PC-3 (cell line): Measurements from ENCODE around the gene JAZF1. TPM values are rescaled to one million over a fixed set of nuclear protein-coding genes. Genes with fewer than 3 reads are reported as not detected.

Source experiments
- ATAC-seq: fragments of 200-7000 bp; cut with Tn5 transposase; 2 replicates; pipeline ENCODE4 v1.9.1; 2020; ENCODE audit warnings: mild to moderate bottlenecking, moderate library complexity
- BruUV-seq: library from RNA; stranded (reverse); fragments of 400-500 nt; replicated peaks from 2 replicates; lab custom pipeline; 2021; lab: Mats Ljungman, UMichigan
- CTCF ChIA-PET: fragments of 300-600 bp; sonication (Branson Sonifier 250); formaldehyde crosslinking; loops from one replicate; lab custom pipeline; 2022; ENCODE audit warnings: antibody characterized with exemption; lab: Charles Lee
- POLR2A ChIA-PET: fragments of 300-600 bp; sonication (Branson Sonifier 250); formaldehyde crosslinking; loops from one replicate; lab custom pipeline; 2022; ENCODE audit warnings: antibody characterized with exemption; ENCODE audit not compliant: unreplicated experiment; lab: Charles Lee
- DNase-seq: peaks from one replicate; pipeline ENCODE4 v3.0.0-alpha.2; 2015
- H2AFZ ChIP-seq: fragments of 300-600 bp; sonication (generic); 2 replicates; pipeline ENCODE4 v1.6.0; 2016; ENCODE audit warnings: antibody characterized with exemption, low read length
- H3F3A ChIP-seq: fragments of 300-600 bp; sonication (generic); one replicate; pipeline ENCODE4 v1.6.0; 2017; ENCODE audit warnings: antibody characterized with exemption, low read length, control low read depth, mild to moderate bottlenecking; ENCODE audit not compliant: unreplicated experiment
- H3K27ac ChIP-seq: fragments of 300-600 bp; sonication (generic); 2 replicates; pipeline ENCODE4 v1.5.1; 2016; ENCODE audit warnings: mild to moderate bottlenecking, low read length
- H3K27me3 ChIP-seq: fragments of 300-600 bp; sonication (generic); 2 replicates; pipeline ENCODE4 v1.6.1; 2016; ENCODE audit warnings: low read length, mixed read lengths
- H3K36me3 ChIP-seq: fragments of 300-600 bp; sonication (generic); 2 replicates; pipeline ENCODE4 v1.6.1; 2016; ENCODE audit warnings: low read depth, mixed run types, low read length, mixed read lengths
- H3K4me1 ChIP-seq: fragments of 300-600 bp; sonication (generic); 2 replicates; pipeline ENCODE4 v1.5.1; 2016; ENCODE audit warnings: low read length; ENCODE audit not compliant: insufficient read depth
- H3K4me2 ChIP-seq: fragments of 300-600 bp; sonication (generic); 2 replicates; pipeline ENCODE4 v1.6.0; 2016; ENCODE audit warnings: low read length
- H3K4me3 ChIP-seq: fragments of 300-600 bp; sonication (generic); 2 replicates; pipeline ENCODE4 v1.5.1; 2016; ENCODE audit warnings: mild to moderate bottlenecking, low read length, mixed read lengths
- H3K79me2 ChIP-seq: fragments of 300-600 bp; sonication (generic); 2 replicates; pipeline ENCODE4 v1.6.1; 2017; ENCODE audit warnings: low read length, mixed read lengths
- H3K9ac ChIP-seq: fragments of 300-600 bp; sonication (generic); 2 replicates; pipeline ENCODE4 v1.6.0; 2016; ENCODE audit warnings: mild to moderate bottlenecking, low read length
- H3K9me2 ChIP-seq: fragments of 300-600 bp; sonication (generic); replicated peaks from 2 replicates; pipeline ENCODE4 v1.6.1; 2016; ENCODE audit warnings: mixed run types, low read length, mixed read lengths
- H3K9me3 ChIP-seq: fragments of 300-600 bp; sonication (generic); 2 replicates; pipeline ENCODE4 v1.6.1; 2016; ENCODE audit warnings: low read length, mixed read lengths
- H4K20me1 ChIP-seq: fragments of 300-600 bp; sonication (generic); 2 replicates; pipeline ENCODE4 v1.6.1; 2016; ENCODE audit warnings: low read length, mixed read lengths
- CTCF ChIP-seq: fragments of 300-600 bp; sonication (generic); conservative IDR thresholded peaks from 2 replicates; pipeline ENCODE4 v1.5.1; 2017; ENCODE audit warnings: antibody characterized with exemption, low read depth, mild to moderate bottlenecking, low read length
- EZH2 ChIP-seq: fragments of 300-600 bp; sonication (generic); IDR thresholded peaks from one replicate; pipeline ENCODE4 v1.6.1; 2017; ENCODE audit warnings: antibody characterized with exemption, mild to moderate bottlenecking, low read length; ENCODE audit not compliant: unreplicated experiment
- EZH2phosphoT487 ChIP-seq: fragments of 300-600 bp; sonication (generic); IDR thresholded peaks from 2 replicates; pipeline ENCODE4 v1.6.1; 2018; ENCODE audit warnings: mild to moderate bottlenecking, antibody characterized with exemption, low read length, borderline replicate concordance
- intact Hi-C: fragments of 100-400 bp; cut with micrococcal nuclease; formaldehyde crosslinking; loops from 2 replicates; pipeline ENCODE4 v1.9.0; 2023
- total RNA-seq: library from RNA; depleted of rRNA; stranded (reverse); fragments of >200 nt; gene quantifications from 2 replicates; pipeline ENCODE4 v1.2.3, GENCODE V29; 2014

The JAZF1 gene
- total RNA-seq, 1 experiment from 2014 or later = 2.3 TPM

- no peak for TF ChIP-seq EZH2phosphoT487
- TF ChIP-seq CTCF = no peak
- TF ChIP-seq EZH2 = no peak
- H3K9me2 ChIP-seq = no peaks in the 10 kb centered on the region
- DNase-seq = no peak
Measured at GRCh38 chr7:27866828-27867672, 313.5 kb downstream of the JAZF1 start.

GRCh38 chr7:27866256-27866655 lies 314.3 kb downstream of the JAZF1 start:
- H3F3A ChIP-seq = no peaks in the 10 kb centered on the region
- H3K9ac ChIP-seq = no peak overlapping the region
- no peaks in the 10 kb centered on the region for H3K4me1 ChIP-seq
- ChIA-PET CTCF (no interaction called here), POLR2A (no interaction called here)
- H3K79me2 ChIP-seq = no peaks in the 10 kb centered on the region
- DNase-seq = no peak
- no peaks in the 10 kb centered on the region for H3K9me3 ChIP-seq
- ATAC-seq = no peak
- BruUV-seq = no TSS peak
- H3K4me3 ChIP-seq = no peak overlapping the region
- H3K27me3 ChIP-seq = no peaks in the 10 kb centered on the region
- H3K36me3 ChIP-seq = no peaks in the 10 kb centered on the region
- H3K9me2 ChIP-seq = no peaks in the 10 kb centered on the region
- H4K20me1 ChIP-seq = no peaks in the 10 kb centered on the region
- no peak overlapping the region for H3K4me2 ChIP-seq
- intact Hi-C loops = no loop called here
- H2AFZ ChIP-seq = no peak overlapping the region
- no peak overlapping the region for H3K27ac ChIP-seq
- TF ChIP-seq EZH2 = no peak
- TF ChIP-seq CTCF = no peak
- no peak for TF ChIP-seq EZH2phosphoT487

More at GRCh38 chr7:27866828-27867672, 313.5 kb downstream of the JAZF1 start:
- Histone ChIP-seq H3K9ac (no peak overlapping the region), H4K20me1 (no peaks in the 10 kb centered on the region), H3K4me1 (no peaks in the 10 kb centered on the region), H3K36me3 (no peaks in the 10 kb centered on the region), H3K9me3 (no peaks in the 10 kb centered on the region), H3K27ac (no peak overlapping the region), H3K4me3 (no peak overlapping the region), H3K4me2 (no peak overlapping the region), H2AFZ (no peak overlapping the region), H3F3A (no peaks in the 10 kb centered on the region), H3K27me3 (no peaks in the 10 kb centered on the region), H3K79me2 (no peaks in the 10 kb centered on the region)
- ChIA-PET POLR2A (no interaction called here), CTCF (no interaction called here)
- no peak for ATAC-seq
- intact Hi-C loops = no loop called here
- no TSS peak for BruUV-seq

GRCh38 chr7:27863880-27864279 lies 316.7 kb downstream of the JAZF1 start:
- ChIA-PET POLR2A (no interaction called here), CTCF (no interaction called here)
- DNase-seq (no peak), ATAC-seq (no peak)
- TF ChIP-seq EZH2 = no peak
- no peak for TF ChIP-seq EZH2phosphoT487
- TF ChIP-seq CTCF = no peak
- no peaks in the 10 kb centered on the region for H3K9me3 ChIP-seq
- no peak overlapping the region for H3K4me3 ChIP-seq
- intact Hi-C loops = no loop called here
- H3K27me3 ChIP-seq = no peaks in the 10 kb centered on the region
- H3K36me3 ChIP-seq = no peaks in the 10 kb centered on the region
- H3K4me2 ChIP-seq = no peak overlapping the region
- H2AFZ ChIP-seq = no peak overlapping the region
- BruUV-seq = no TSS peak
- no peaks in the 10 kb centered on the region for H3K9me2 ChIP-seq
- no peak overlapping the region for H3K27ac ChIP-seq
- no peak overlapping the region for H3K9ac ChIP-seq
- H3K4me1 ChIP-seq = no peaks in the 10 kb centered on the region
- no peaks in the 10 kb centered on the region for H4K20me1 ChIP-seq
- H3K79me2 ChIP-seq = no peaks in the 10 kb centered on the region
- H3F3A ChIP-seq = no peaks in the 10 kb centered on the region
